Measurements from ENCODE around the gene CITED4. TPM values are rescaled to one million over a fixed set of nuclear protein-coding genes. Genes with fewer than 3 reads are reported as not detected.

CITED4 gene
- total RNA-seq, 1 donor from 2014 or later: 101 TPM

DNA sequence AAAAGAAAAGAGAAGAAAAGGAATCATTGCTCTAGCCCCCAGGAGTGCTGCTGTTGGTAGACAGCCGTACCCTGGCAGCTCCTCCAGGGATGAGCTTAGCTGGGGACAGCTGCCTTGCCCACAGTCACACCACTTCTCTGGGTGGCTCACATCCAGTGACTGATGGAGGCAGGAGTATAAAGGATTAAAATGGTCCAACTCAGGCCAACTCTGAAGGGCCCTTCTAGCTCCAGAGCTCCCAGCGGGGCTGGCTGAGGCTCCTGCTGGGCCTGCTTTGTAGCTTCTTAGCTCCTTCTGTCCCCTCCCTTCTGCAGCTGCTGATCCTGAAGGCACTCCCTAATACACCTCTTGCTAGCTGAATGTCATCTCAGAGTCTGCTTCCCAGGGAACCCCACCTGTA is 4.4 kb downstream of the CITED4 start:
- H3K9me3 Mint-ChIP-seq: no peaks in the 10 kb centered on the region

DNA sequence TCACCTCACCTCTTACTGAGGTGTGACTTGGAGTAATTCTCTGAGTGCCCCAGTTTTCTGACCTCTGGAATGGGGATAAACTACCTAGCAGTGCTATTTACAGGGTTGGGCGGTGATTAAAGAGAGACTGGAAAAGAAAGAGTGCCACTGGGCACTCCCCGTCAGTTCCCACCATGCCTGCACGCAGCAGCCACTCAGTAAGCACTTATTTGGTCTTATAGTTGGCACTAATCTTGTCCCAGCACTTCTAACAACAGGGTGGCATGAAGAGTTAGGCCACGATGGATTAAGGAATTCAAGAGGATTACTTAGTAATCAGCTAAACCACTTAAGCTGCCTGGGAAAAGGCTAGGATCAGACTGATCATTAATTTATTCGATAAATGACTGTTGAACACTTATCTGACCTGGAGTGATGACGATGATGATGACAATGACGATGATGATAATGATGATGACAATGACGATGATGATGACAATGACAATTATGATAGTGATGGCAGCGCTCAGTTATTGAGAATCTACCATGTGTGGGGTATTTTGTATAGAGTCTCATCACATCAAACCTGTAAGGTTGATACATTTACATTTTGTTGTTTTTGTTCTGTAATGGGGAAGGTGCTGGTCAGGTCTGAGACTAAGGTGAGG is 5.4 kb downstream of the CITED4 start:
- H3K9me3 Mint-ChIP-seq: no peaks in the 10 kb centered on the region
- no peaks in the 10 kb centered on the region for H3K36me3 Mint-ChIP-seq
- TF ChIP-seq, protein P1, sequence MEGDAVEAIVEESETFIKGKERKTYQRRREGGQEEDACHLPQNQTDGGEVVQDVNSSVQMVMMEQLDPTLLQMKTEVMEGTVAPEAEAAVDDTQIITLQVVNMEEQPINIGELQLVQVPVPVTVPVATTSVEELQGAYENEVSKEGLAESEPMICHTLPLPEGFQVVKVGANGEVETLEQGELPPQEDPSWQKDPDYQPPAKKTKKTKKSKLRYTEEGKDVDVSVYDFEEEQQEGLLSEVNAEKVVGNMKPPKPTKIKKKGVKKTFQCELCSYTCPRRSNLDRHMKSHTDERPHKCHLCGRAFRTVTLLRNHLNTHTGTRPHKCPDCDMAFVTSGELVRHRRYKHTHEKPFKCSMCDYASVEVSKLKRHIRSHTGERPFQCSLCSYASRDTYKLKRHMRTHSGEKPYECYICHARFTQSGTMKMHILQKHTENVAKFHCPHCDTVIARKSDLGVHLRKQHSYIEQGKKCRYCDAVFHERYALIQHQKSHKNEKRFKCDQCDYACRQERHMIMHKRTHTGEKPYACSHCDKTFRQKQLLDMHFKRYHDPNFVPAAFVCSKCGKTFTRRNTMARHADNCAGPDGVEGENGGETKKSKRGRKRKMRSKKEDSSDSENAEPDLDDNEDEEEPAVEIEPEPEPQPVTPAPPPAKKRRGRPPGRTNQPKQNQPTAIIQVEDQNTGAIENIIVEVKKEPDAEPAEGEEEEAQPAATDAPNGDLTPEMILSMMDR (conservative IDR thresholded peaks at IDR 0.05): no peak
- no peak overlapping the region for H3K4me3 Mint-ChIP-seq
- peaks cover 9% of the 10 kb centered on the region for H3K4me1 Mint-ChIP-seq (ENCODE audit: unreplicated experiment)
- H3K27me3 Mint-ChIP-seq: peaks cover 33% of the 10 kb centered on the region
- no peak overlapping the region for H3K27ac Mint-ChIP-seq
- no peak for DNase-seq (ENCODE audit: extremely low spot score, unreplicated experiment)

More for the DNA sequence above, 4.4 kb downstream of the CITED4 start:
- Mint-ChIP-seq H3K4me3 (no peak overlapping the region), H3K36me3 (no peaks in the 10 kb centered on the region), H3K27me3 (peaks cover 33% of the 10 kb centered on the region), H3K27ac (peak overlapping the region; percentile 92), H3K4me1 (ENCODE audit: unreplicated experiment) (peaks cover 9% of the 10 kb centered on the region)
- TF ChIP-seq, protein P1 (conservative IDR thresholded peaks at IDR 0.05): no peak
- DNase-seq (ENCODE audit: extremely low spot score, unreplicated experiment): no peak

DNA sequence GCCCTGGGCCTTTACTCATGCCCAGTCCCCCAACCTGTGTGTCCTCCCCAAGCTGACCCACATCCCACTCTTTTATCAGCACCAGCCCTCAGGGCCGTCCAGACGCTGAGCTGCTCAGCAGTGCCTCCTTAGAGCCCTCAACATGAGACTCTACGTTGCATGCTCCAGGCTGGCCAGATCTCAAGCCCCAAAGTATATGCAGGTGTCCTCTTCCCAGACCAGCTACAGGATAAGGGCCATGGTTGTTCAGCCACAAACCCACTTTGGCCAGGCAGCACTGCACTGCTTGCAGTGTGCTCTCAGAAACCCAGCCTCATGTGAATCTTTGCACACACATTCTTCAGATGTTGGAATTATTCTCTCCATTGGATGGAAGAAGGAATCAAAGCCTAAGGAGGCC is 6.0 kb downstream of the CITED4 start:
- Mint-ChIP-seq H3K27me3 (peaks cover 38% of the 10 kb centered on the region), H3K36me3 (no peaks in the 10 kb centered on the region), H3K4me1 (ENCODE audit: unreplicated experiment) (peaks cover 9% of the 10 kb centered on the region), H3K9me3 (no peaks in the 10 kb centered on the region), H3K4me3 (no peak overlapping the region), H3K27ac (no peak overlapping the region)
- TF ChIP-seq, protein P1 (conservative IDR thresholded peaks at IDR 0.05): no peak
- DNase-seq (ENCODE audit: extremely low spot score, unreplicated experiment): no peak

DNA sequence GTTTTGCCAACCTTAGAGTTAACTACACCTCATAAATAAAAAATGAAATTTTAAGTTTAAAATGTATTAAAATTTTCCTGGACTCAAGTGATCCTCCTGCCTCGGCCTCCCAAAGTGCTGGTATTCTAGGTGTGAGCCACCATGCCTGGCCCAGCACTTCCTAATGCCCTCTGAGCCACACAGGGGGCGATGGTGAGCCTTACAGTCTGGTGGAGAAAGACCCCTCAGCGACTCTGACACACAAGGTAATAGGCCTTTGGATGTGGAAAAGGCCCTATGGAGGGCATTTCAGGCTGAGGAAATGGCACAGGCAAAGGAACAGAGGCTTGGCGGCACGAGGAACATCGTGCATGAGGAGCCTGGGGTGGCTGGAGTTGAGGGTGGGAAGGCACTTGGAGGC is 6.7 kb downstream of the CITED4 start:
- no peaks in the 10 kb centered on the region for H3K36me3 Mint-ChIP-seq
- TF ChIP-seq, protein P1 (conservative IDR thresholded peaks at IDR 0.05): peak; percentile 61
- no peaks in the 10 kb centered on the region for H3K9me3 Mint-ChIP-seq
- no peak for DNase-seq (ENCODE audit: extremely low spot score, unreplicated experiment)
- peaks cover 33% of the 10 kb centered on the region for H3K27me3 Mint-ChIP-seq
- H3K4me1 Mint-ChIP-seq (ENCODE audit: unreplicated experiment): peaks cover 5% of the 10 kb centered on the region
- no peak overlapping the region for H3K4me3 Mint-ChIP-seq
- H3K27ac Mint-ChIP-seq: no peak overlapping the region

DNA sequence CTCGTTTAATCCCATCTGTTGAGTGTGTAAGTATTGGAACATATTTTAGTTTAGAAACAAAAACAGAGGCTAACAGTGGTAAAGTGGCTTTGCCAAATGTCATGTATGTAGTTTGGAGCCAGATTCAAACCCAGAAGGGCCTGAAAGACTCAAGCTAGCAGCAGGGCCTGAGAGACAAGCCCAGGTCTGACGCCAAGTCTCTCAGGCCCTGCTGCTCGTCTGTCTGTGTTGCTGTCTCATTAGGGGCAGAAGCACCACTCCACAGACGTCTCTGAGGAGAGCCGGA is 8.3 kb downstream of the CITED4 start:
- Mint-ChIP-seq H3K4me1 (ENCODE audit: unreplicated experiment) (no peaks in the 10 kb centered on the region), H3K4me3 (no peak overlapping the region), H3K36me3 (no peaks in the 10 kb centered on the region), H3K9me3 (no peaks in the 10 kb centered on the region), H3K27me3 (peaks cover 16% of the 10 kb centered on the region), H3K27ac (no peak overlapping the region)
- no peak for DNase-seq (ENCODE audit: extremely low spot score, unreplicated experiment)
- TF ChIP-seq, protein P1 (conservative IDR thresholded peaks at IDR 0.05): no peak
